NCI-H2196 (cell line): ENCODE measurements around the gene GAL3ST3.
"Not testable (repeated sequence)": the region's sequence is repeated elsewhere in the genome, so short reads cannot be mapped to it uniquely, and the experiment has no call there.

Source experiments
- DNase-seq: peaks from one replicate; lab custom pipeline; 2025; ENCODE audit not compliant: unreplicated experiment; lab: John Stamatoyannopoulos, UW

The GAL3ST3 gene

GRCh38 chr11:66045177-66045639 is 3.8 kb downstream of the GAL3ST3 start:
- DNase-seq, result peak; percentile 87

GRCh38 chr11:66044757-66045156 is 4.2 kb downstream of the GAL3ST3 start:
- no peak for DNase-seq

GRCh38 chr11:66042996-66043906 is 5.7 kb downstream of the GAL3ST3 start:
- DNase-seq, result no peak

- no peak for DNase-seq
Observed at GRCh38 chr11:66042227-66042995, 6.5 kb downstream of the GAL3ST3 start.

GRCh38 chr11:66039765-66040164 is 9.2 kb downstream of the GAL3ST3 start:
- DNase-seq, result no peak

- DNase-seq, result no peak
Observed at GRCh38 chr11:66037327-66037726, 11.6 kb downstream of the GAL3ST3 start.

GRCh38 chr11:66036334-66036710 is 12.6 kb downstream of the GAL3ST3 start:
- DNase-seq, result no peak

- no peak for DNase-seq
Observed at GRCh38 chr11:66035653-66036333, 13.2 kb downstream of the GAL3ST3 start.

- DNase-seq, result no peak
Observed at GRCh38 chr11:66032957-66033735, 15.8 kb downstream of the GAL3ST3 start.

GRCh38 chr11:66026017-66026529 is 22.9 kb downstream of the GAL3ST3 start, which contains the start of gene CATSPER1:
CATSPER1 (minus strand) TSS chr11:66026479; CDS start chr11:66026379, 100 bp downstream.
- DNase-seq, result no peak

GRCh38 chr11:66023186-66023440 is 25.8 kb downstream of the GAL3ST3 start:
- DNase-seq, result not testable (repeated sequence)

GRCh38 chr11:66022401-66023185 is 26.4 kb downstream of the GAL3ST3 start:
- DNase-seq, result peak; percentile 82

- no peak for DNase-seq
Observed at GRCh38 chr11:66020618-66021357, 28.2 kb downstream of the GAL3ST3 start.

- DNase-seq, result no peak
Observed at GRCh38 chr11:66020212-66020611, 28.7 kb downstream of the GAL3ST3 start.

GRCh38 chr11:66017321-66017720 is 31.6 kb downstream of the GAL3ST3 start:
- no peak for DNase-seq

- DNase-seq, result no peak
Observed at GRCh38 chr11:66016793-66017177, 32.2 kb downstream of the GAL3ST3 start.

- no peak for DNase-seq
Observed at GRCh38 chr11:66015936-66016792, 32.8 kb downstream of the GAL3ST3 start.

- no peak for DNase-seq
Observed at GRCh38 chr11:66015454-66015881, 33.5 kb downstream of the GAL3ST3 start.
